Astrocyte of the spinal cord (primary cell): ENCODE data around the gene SFI1.

Experiments
- DNase-seq: peaks from one replicate; pipeline ENCODE4 v3.0.0; 2011; ENCODE audit warnings: low read depth, low spot score
- H3K4me3 ChIP-seq: 2 replicates; pipeline ENCODE4 v1.5.1; 2011; ENCODE audit warnings: low read depth, mild to moderate bottlenecking, low read length, moderate library complexity
- CTCF ChIP-seq: IDR thresholded peaks from 2 replicates; pipeline ENCODE4 v1.5.1; 2012; ENCODE audit warnings: low read depth, mild to moderate bottlenecking, low read length, inconsistent platforms
- in situ Hi-C: cut with HindIII; loops from 2 replicates; pipeline ENCODE4 v1.10.0; 2017; ENCODE audit warnings: low sequenced_read_pairs

The SFI1 gene

GRCh38 chr22:31622980-31623379 is 126.6 kb downstream of the SFI1 start:
- in situ Hi-C loops: no loop called here
- H3K4me3 ChIP-seq: no peak overlapping the region
- no peak for DNase-seq
- no peak for TF ChIP-seq CTCF

GRCh38 chr22:31623592-31624304 is 127.4 kb downstream of the SFI1 start:
- no peak overlapping the region for H3K4me3 ChIP-seq
- no peak for TF ChIP-seq CTCF
- in situ Hi-C loops: no loop called here
- DNase-seq: no peak

- in situ Hi-C loops: no loop called here
- H3K4me3 ChIP-seq: no peak overlapping the region
Observed at GRCh38 chr22:31625257-31625640, 128.9 kb downstream of the SFI1 start.

GRCh38 chr22:31625661-31626426 is 129.5 kb downstream of the SFI1 start:
- in situ Hi-C loops: no loop called here

More at GRCh38 chr22:31625257-31625640, 128.9 kb downstream of the SFI1 start:
- no peak for TF ChIP-seq CTCF
- DNase-seq: no peak

GRCh38 chr22:31626427-31627150 is 130.3 kb downstream of the SFI1 start:
- TF ChIP-seq CTCF: no peak
- H3K4me3 ChIP-seq: no peak overlapping the region
- no peak for DNase-seq
- in situ Hi-C loops: no loop called here

More at GRCh38 chr22:31625661-31626426, 129.5 kb downstream of the SFI1 start:
- DNase-seq: peak; percentile 23
- no peak for TF ChIP-seq CTCF
- H3K4me3 ChIP-seq: no peak overlapping the region

GRCh38 chr22:31627223-31627731 is 130.9 kb downstream of the SFI1 start:
- no peak for DNase-seq
- in situ Hi-C loops: no loop called here
- no peak overlapping the region for H3K4me3 ChIP-seq
- no peak for TF ChIP-seq CTCF
